ENCODE measurements around the gene CYFIP2. TPM values are rescaled to one million over a fixed set of nuclear protein-coding genes. Genes with fewer than 3 reads are reported as not detected.

Gene CYFIP2
- total and polyA plus RNA-seq, 8 donors, result 7.6 to 19.6 (median 11.4) TPM

DNA sequence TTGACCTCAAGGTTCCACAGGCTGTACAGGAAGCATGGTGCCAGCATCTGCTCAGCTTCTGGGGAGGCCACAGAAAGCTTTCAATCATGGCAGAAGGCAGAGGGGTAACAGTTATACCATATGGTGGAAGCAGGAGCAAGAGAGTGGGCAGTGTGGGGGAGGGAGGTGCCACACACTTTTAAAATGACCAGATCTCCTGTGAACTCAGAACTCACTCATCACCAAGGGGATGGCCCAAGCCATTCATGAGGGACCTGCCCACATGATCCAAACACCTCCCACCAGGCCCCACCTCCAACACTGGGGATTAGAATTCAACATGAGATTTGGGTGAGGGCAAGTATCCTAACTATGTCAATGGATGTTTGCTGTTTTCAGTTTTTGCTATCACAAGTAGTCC lies 16.2 kb downstream of the CYFIP2 start:
- DNase-seq (no peak), ATAC-seq (no peak), FAIRE-seq (no peak)
- H3K4me3 ChIP-seq, result no peak overlapping the region
- H3K4me1 ChIP-seq, result no peaks in the 10 kb centered on the region
- no peaks in the 10 kb centered on the region for H3K36me3 ChIP-seq
- H3K27ac ChIP-seq, result no peak overlapping the region
- TF ChIP-seq, protein P1, sequence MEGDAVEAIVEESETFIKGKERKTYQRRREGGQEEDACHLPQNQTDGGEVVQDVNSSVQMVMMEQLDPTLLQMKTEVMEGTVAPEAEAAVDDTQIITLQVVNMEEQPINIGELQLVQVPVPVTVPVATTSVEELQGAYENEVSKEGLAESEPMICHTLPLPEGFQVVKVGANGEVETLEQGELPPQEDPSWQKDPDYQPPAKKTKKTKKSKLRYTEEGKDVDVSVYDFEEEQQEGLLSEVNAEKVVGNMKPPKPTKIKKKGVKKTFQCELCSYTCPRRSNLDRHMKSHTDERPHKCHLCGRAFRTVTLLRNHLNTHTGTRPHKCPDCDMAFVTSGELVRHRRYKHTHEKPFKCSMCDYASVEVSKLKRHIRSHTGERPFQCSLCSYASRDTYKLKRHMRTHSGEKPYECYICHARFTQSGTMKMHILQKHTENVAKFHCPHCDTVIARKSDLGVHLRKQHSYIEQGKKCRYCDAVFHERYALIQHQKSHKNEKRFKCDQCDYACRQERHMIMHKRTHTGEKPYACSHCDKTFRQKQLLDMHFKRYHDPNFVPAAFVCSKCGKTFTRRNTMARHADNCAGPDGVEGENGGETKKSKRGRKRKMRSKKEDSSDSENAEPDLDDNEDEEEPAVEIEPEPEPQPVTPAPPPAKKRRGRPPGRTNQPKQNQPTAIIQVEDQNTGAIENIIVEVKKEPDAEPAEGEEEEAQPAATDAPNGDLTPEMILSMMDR (IDR thresholded peaks at IDR 0.05), result no peak
- H3K9me3 ChIP-seq, result no peaks in the 10 kb centered on the region
- H3K27me3 ChIP-seq, result no peaks in the 10 kb centered on the region
- intact Hi-C loops (cut with DNase I), result no loop called here

DNA sequence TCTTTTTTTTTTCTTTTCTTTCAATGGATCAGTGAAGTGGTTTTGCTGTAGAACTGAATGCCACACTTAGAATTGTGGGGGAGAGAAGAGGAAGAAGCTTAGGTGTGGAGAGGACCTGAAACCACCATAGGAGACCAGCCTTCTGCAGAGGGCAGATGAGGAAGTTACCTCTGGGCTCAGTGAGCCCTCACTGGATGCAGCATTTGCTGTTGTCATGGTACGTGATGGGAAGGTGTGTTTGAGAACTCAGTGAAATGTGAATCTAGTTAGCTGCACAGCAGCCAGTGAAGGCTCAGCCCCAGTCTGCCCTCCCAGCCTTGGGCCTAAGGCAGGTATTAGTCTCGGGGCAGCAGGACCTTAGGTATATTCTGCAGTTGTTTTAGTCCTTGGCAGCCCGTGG lies 17.5 kb downstream of the CYFIP2 start:
- ATAC-seq, result peak in 3 of 4 donors; percentile 32 to 74 (median 63)
- H3K4me1 ChIP-seq, result no peaks in the 10 kb centered on the region
- WGBS, 2 donors, result 70 to 74% methylated on average over 3 of the region's 3 CpGs
- no peak overlapping the region for H3K27ac ChIP-seq
- intact Hi-C loops (cut with DNase I), result no loop called here
- TF ChIP-seq, protein P1 (IDR thresholded peaks at IDR 0.05), result no peak
- H3K9me3 ChIP-seq, result no peaks in the 10 kb centered on the region
- FAIRE-seq, result no peak
- no peaks in the 10 kb centered on the region for H3K36me3 ChIP-seq
- H3K4me3 ChIP-seq, result no peak overlapping the region
- DNase-seq, result no peak
- H3K27me3 ChIP-seq, result no peaks in the 10 kb centered on the region

DNA sequence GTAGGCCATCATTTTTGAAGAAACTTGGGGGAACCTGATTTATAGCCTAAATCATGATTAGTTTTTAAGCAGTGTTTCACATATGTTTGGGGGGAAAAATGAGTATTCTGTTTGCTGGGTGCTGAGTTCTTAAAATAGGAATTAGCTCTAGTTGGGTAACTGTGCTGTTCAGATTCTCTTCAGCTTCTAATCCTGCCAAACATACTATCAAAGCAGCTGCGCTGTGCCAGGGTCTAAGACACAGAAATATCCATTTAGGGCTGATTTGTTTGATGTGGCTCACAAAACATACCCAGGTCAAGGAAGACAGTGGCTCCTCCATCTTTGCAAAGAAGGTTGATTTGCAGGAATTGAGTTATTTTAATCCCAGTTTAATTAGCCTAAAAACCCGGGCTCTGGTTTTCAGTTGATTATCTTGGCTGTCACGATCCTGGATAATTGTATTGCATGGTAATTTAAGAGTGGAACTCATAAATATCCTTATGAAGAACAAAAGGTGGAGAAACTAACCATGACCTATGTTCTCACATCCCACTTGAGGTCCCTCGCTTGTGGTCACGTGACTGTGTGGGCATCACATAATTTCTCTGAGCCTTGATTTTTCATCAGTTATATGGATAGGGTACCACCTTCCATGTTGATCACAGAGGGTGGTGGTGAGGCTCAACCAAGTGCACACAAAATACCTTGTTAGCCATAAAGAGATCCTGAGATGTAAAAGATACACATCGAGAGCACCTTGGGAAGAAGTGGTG lies 18.7 kb downstream of the CYFIP2 start:
- Histone ChIP-seq H3K9me3 (no peaks in the 10 kb centered on the region), H3K27me3 (no peaks in the 10 kb centered on the region), H3K27ac (no peak overlapping the region), H3K4me1 (no peaks in the 10 kb centered on the region), H3K36me3 (no peaks in the 10 kb centered on the region), H3K4me3 (no peak overlapping the region)
- TF ChIP-seq, protein P1 (IDR thresholded peaks at IDR 0.05), result no peak
- no peak for DNase-seq
- intact Hi-C loops (cut with DNase I), result no loop called here
- WGBS, 2 donors, result 80 to 86% methylated on average over 6 of the region's 6 CpGs
- no peak for ATAC-seq
- FAIRE-seq, result no peak

DNA sequence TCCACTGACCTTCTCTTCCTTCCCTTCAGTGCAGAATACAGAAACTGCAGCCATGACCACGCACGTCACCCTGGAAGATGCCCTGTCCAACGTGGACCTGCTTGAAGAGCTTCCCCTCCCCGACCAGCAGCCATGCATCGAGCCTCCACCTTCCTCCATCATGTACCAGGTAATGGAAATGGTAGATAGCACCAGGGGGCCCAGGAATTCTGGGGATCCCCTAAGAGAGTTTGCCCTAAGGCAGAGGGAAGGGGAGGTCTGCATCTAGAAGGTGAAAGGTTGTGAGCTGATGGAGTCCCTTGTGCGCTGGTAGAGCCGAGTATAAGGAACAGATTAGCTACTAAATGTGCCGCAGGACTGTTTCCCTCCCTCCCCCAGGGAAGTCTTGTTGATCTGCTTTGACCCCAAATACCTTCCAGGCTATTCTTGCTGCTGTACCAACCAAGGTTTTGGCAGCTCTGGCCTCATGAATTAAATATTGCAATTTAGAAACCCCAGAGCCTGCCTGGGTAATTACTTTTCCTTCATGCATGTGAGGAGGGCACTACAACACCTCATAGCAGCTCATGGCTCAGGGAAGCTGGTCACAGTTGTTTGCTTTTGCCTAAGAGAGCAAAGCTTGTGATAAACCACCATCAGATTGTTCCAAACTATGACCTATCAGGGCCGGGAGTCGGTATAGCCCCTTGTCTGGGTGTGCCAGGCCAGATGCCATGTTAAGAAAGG lies 19.6 kb downstream of the CYFIP2 start:
- DNase-seq (no peak), ATAC-seq (no peak), FAIRE-seq (no peak)
- H3K27ac ChIP-seq, result no peak overlapping the region
- H3K36me3 ChIP-seq, result no peaks in the 10 kb centered on the region
- no peaks in the 10 kb centered on the region for H3K4me1 ChIP-seq
- intact Hi-C loops (cut with DNase I), result no loop called here
- H3K27me3 ChIP-seq, result no peaks in the 10 kb centered on the region
- 83 to 88% methylated on average over 10 of the region's 10 CpGs for WGBS, 2 donors
- TF ChIP-seq, protein P1 (IDR thresholded peaks at IDR 0.05), result no peak
- no peak overlapping the region for H3K4me3 ChIP-seq
- H3K9me3 ChIP-seq, result no peaks in the 10 kb centered on the region

DNA sequence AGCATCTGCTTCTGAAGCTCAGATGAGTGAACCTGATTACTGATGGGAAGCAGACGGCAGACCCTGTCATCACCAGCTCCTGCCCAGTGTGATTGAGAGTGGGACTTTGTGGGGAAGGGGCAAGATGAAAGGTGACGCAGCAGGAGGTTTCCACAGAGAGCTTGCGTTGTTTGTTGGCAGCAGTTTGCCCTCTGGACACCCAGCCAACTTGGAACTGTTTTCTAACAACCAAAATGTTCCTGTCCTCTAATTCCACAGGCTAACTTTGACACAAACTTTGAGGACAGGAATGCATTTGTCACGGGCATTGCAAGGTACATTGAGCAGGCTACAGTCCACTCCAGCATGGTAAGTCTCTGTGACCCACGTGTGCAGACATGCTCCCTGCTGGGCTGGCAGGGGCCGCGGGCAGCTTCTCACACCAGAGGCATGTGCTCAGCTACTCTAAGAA lies 20.9 kb downstream of the CYFIP2 start:
- H3K27me3 ChIP-seq, result no peaks in the 10 kb centered on the region
- intact Hi-C loops (cut with DNase I), result no loop called here
- no peak for DNase-seq
- no peaks in the 10 kb centered on the region for H3K9me3 ChIP-seq
- 78% methylated on average over 7 of the region's 7 CpGs for WGBS, 2 donors
- FAIRE-seq, result no peak
- peak in 1 of 4 donors; percentile 15 for ATAC-seq
- no peak overlapping the region for H3K4me3 ChIP-seq
- peaks cover 0 to 2% (median 0%) of the 10 kb centered on the region in 3 donors for H3K4me1 ChIP-seq
- TF ChIP-seq, protein P1 (IDR thresholded peaks at IDR 0.05), result no peak
- H3K27ac ChIP-seq, result no peak overlapping the region
- H3K36me3 ChIP-seq, result no peaks in the 10 kb centered on the region

Measured in pancreas (tissue), 10 donors.